Measurements from ENCODE around the gene RPL15.

- TF ChIP-seq CTCF (IDR thresholded peaks at IDR 0.05) (no peak), EZH2 (IDR thresholded peaks at IDR 0.05; ENCODE audit: borderline replicate concordance, insufficient read depth, low read depth, low read length, poor library complexity, severe bottlenecking) (no peak)
Observed at GRCh38 chr3:23953523-23953922, 36.6 kb downstream of the RPL15 start.
